ENCODE data around the gene ANP32E.

- no peak for TF ChIP-seq CTCF (IDR thresholded peaks at IDR 0.05)
- TF ChIP-seq POLR2A (IDR thresholded peaks at IDR 0.05), result no peak
Measured at GRCh38 chr1:150171801-150172200, 64.1 kb downstream of the ANP32E start.
